ENCODE measurements around the gene SLC9A4.

SLC9A4 gene

DNA sequence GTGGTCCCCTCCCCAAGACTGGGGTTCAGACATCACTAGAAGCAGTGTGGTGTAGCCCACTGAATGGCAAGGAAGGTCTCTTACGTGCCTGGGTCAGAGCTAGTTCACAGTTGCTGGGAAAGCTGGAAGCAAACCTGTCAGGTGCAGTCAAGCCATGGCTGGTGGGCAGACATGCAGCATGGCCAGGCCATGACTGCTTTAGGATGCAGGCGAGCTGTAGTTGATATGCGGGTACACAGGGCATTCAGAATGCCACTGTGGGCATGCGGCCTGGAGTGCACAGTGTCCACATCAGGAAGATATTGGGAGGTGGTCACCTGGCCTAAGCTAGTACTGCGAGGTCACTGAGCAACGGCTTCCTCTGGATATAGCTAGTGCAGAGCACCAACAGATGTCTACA is 11.8 kb upstream of the SLC9A4 start:
- no peak overlapping the region for H3K27ac ChIP-seq
- DNase-seq (ENCODE audit: low spot score) = no peak
- TF ChIP-seq, protein P1, sequence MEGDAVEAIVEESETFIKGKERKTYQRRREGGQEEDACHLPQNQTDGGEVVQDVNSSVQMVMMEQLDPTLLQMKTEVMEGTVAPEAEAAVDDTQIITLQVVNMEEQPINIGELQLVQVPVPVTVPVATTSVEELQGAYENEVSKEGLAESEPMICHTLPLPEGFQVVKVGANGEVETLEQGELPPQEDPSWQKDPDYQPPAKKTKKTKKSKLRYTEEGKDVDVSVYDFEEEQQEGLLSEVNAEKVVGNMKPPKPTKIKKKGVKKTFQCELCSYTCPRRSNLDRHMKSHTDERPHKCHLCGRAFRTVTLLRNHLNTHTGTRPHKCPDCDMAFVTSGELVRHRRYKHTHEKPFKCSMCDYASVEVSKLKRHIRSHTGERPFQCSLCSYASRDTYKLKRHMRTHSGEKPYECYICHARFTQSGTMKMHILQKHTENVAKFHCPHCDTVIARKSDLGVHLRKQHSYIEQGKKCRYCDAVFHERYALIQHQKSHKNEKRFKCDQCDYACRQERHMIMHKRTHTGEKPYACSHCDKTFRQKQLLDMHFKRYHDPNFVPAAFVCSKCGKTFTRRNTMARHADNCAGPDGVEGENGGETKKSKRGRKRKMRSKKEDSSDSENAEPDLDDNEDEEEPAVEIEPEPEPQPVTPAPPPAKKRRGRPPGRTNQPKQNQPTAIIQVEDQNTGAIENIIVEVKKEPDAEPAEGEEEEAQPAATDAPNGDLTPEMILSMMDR (conservative IDR thresholded peaks at IDR 0.05; ENCODE audit: low read depth) = no peak
- CTCF ChIA-PET = interaction anchor here (0.7 to 1.4 kb wide), 3 partner anchors 12 to 544 kb away, joined by 3 to 4 read pairs (median 3); partner anchors contain the start of gene SLC9A4
- POLR2A ChIA-PET (ENCODE audit: low non-redundant PET) = no interaction called here

DNA sequence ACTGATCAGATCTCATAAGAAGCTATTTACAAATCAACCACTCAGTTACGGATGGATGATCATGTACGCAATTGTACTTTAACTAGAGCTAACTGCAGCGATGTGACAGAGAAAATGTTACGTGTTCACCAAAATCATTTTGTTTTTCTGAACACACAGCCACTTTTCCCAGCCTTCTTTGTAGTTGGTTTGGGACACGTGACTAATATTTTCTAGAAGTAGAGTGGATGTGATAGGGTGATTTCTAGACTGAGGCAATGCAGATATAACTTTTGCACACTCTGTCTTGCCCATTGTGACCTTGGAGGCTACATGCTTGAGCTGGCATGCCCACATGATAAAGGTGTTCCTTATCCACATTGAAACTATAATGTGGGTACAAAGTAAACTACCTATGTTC is 9.9 kb upstream of the SLC9A4 start:
- ChIA-PET CTCF (no interaction called here), POLR2A (ENCODE audit: low non-redundant PET) (no interaction called here)
- H3K27ac ChIP-seq = no peak overlapping the region
- no peak for DNase-seq (ENCODE audit: low spot score)
- TF ChIP-seq, protein P1 (conservative IDR thresholded peaks at IDR 0.05; ENCODE audit: low read depth) = no peak

DNA sequence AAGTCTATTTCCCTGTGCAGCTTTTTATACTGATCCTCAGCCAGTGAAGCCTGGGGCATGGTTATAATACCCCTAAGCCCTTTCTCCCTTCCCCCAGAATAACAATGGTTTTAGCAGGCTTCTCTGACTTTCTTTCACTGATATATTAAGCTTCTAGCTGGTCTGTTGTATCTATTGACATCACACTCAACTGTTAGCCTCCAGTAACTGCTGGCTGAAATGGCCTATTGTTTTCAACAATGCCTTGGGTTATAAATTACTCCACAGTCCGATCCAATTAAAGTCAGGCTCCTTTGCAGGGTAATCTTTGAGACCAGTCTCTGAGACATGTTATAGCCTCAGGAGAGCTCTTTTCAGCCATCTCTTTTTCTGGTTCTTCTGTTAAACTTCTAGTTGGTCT is 2.9 kb upstream of the SLC9A4 start:
- no peak for DNase-seq (ENCODE audit: low spot score)
- ChIA-PET CTCF (interaction anchor here (0.8 kb wide), 1 partner anchor 826 kb away, joined by 6 read pairs; no protein-coding TSS in a partner anchor), POLR2A (ENCODE audit: low non-redundant PET) (no interaction called here)
- TF ChIP-seq, protein P1 (conservative IDR thresholded peaks at IDR 0.05; ENCODE audit: low read depth) = no peak
- no peak overlapping the region for H3K27ac ChIP-seq

DNA sequence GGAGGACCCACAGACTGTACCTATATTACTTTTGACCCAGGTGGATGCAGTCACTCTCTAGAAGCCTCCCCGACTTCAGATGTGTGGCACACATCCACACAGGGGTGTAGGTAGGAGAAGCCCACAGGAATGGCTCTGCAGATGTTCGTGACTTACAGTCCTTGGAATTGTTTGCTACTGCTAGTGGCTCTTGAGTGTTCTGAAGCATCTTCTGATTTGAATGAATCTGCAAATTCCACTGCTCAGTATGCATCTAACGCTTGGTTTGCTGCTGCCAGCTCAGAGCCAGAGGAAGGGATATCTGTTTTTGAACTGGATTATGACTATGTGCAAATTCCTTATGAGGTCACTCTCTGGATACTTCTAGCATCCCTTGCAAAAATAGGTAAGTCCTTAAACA is 605 bp downstream of the SLC9A4 start:
- ChIA-PET CTCF (interaction anchor here (0.6 to 5.0 kb wide), 10 partner anchors 10 to 239 kb away, joined by 3 to 48 read pairs (median 4); partner anchors contain the start of gene SLC9A2), POLR2A (ENCODE audit: low non-redundant PET) (no interaction called here)
- DNase-seq (ENCODE audit: low spot score) = no peak
- TF ChIP-seq, protein P1 (conservative IDR thresholded peaks at IDR 0.05; ENCODE audit: low read depth) = no peak
- no peak overlapping the region for H3K27ac ChIP-seq

DNA sequence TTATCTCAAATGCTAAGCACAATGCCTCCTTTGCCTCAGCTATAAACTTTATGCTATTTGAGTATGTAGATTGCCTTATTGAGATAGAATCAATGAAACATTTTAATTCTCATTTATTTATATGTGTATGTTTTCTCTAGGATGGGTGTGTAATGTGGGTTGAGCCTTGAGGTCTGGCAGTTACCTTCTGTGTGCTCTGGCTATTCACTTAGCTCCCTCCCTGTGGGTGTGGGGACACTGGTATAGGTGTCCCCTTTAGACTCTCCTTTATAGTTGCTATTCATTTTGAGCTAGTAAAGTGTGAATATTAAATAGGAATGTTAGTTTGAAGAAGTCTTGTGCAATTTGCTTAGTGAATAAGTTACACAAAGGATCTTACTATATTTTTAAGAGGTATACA is 1.8 kb downstream of the SLC9A4 start:
- DNase-seq (ENCODE audit: low spot score) = no peak
- TF ChIP-seq, protein P1 (conservative IDR thresholded peaks at IDR 0.05; ENCODE audit: low read depth) = no peak
- no peak overlapping the region for H3K27ac ChIP-seq
- POLR2A ChIA-PET (ENCODE audit: low non-redundant PET) = no interaction called here
- CTCF ChIA-PET = interaction anchor here (1.2 to 5.0 kb wide), 2 partner anchors 142 to 229 kb away, joined by 3 to 48 read pairs; no protein-coding TSS in a partner anchor

DNA sequence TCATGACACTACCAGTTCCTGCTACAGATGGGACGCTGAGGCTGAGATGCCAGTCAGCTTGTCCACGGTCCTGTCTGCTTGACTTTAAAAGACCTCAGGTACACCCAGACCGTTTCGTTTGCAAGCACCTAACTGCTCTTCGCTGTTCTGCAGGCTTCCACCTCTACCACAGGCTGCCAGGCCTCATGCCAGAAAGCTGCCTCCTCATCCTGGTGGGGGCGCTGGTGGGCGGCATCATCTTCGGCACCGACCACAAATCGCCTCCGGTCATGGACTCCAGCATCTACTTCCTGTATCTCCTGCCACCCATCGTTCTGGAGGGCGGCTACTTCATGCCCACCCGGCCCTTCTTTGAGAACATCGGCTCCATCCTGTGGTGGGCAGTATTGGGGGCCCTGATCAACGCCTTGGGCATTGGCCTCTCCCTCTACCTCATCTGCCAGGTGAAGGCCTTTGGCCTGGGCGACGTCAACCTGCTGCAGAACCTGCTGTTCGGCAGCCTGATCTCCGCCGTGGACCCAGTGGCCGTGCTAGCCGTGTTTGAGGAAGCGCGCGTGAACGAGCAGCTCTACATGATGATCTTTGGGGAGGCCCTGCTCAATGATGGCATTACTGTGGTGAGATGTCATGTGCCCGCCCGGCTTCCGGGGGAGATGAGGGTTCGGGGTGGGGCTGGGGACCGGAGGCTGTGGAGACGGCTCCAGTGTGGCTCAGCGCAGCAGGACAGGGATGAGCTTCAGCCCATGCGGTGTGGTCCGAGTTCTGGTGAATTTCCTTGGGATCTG is 5.9 kb downstream of the SLC9A4 start:
- H3K27ac ChIP-seq = no peak overlapping the region
- ChIA-PET POLR2A (ENCODE audit: low non-redundant PET) (no interaction called here), CTCF (no interaction called here)
- TF ChIP-seq, protein P1 (conservative IDR thresholded peaks at IDR 0.05; ENCODE audit: low read depth) = no peak
- DNase-seq (ENCODE audit: low spot score) = no peak
